Measurements from ENCODE around the gene C1orf174. TPM values are rescaled to one million over a fixed set of nuclear protein-coding genes. Genes with fewer than 3 reads are reported as not detected.

C1orf174 gene
- total and polyA plus RNA-seq, 5 donors = 11.3 to 15.1 (median 11.7) TPM

- Histone ChIP-seq H3K4me1 (ENCODE audit: control insufficient read depth, insufficient read depth, low read length) (peaks cover 10% of the 10 kb centered on the region), H3K27me3 (ENCODE audit: control insufficient read depth, insufficient read depth) (no peaks in the 10 kb centered on the region), H3K27ac (ENCODE audit: low read length) (no peak overlapping the region), H3K4me3 (ENCODE audit: low read length) (peak overlapping the region; percentile 66), H3K9me3 (ENCODE audit: control insufficient read depth, low read length) (no peaks in the 10 kb centered on the region)
- ATAC-seq (peak; percentile 3 to 24), DNase-seq (peak in 1 of 3 donors; percentile 67)
- WGBS = 64% methylated on average over 34 of the region's 34 CpGs
- intact Hi-C loops (cut with DNase I) = no loop called here
Measured at GRCh38 chr1:3858231-3858981, 41.7 kb downstream of the C1orf174 start.

- ATAC-seq = peak; percentile 2 to 14
- intact Hi-C loops (cut with DNase I) = no loop called here
Measured at GRCh38 chr1:3857791-3858129, 42.3 kb downstream of the C1orf174 start.

GRCh38 chr1:3856923-3857790 lies 42.9 kb downstream of the C1orf174 start, which contains the start of the genes CEP104 and DFFB:
CEP104 (minus strand) TSS chr1:3857211; CDS start chr1:3852407, 4,804 bp downstream.
DFFB (plus strand) TSS chr1:3857476; CDS start chr1:3857604, 128 bp downstream.
- intact Hi-C loops (cut with DNase I) = no loop called here
- Histone ChIP-seq H3K27ac (ENCODE audit: low read length) (peak within 1 kb of the TSS; percentile 2), H3K27me3 (ENCODE audit: control insufficient read depth, insufficient read depth) (no peaks in the 10 kb centered on the region), H3K4me3 (ENCODE audit: low read length) (peak within 1 kb of the TSS; percentile 66), H3K4me1 (ENCODE audit: control insufficient read depth, insufficient read depth, low read length) (peaks cover 10% of the 10 kb centered on the region), H3K9me3 (ENCODE audit: control insufficient read depth, low read length) (no peaks in the 10 kb centered on the region)
- under 1% methylated on average over 73 of the region's 73 CpGs for WGBS
- peak; percentile 96 to 97 for ATAC-seq
- DNase-seq = peak; percentile 84 to 95 (median 95)

More at GRCh38 chr1:3857791-3858129, 42.3 kb downstream of the C1orf174 start:
- no peaks in the 10 kb centered on the region for H3K27me3 ChIP-seq (ENCODE audit: control insufficient read depth, insufficient read depth)
- 12% methylated on average over 21 of the region's 21 CpGs for WGBS
- peaks cover 10% of the 10 kb centered on the region for H3K4me1 ChIP-seq (ENCODE audit: control insufficient read depth, insufficient read depth, low read length)
- H3K4me3 ChIP-seq (ENCODE audit: low read length) = peak overlapping the region; percentile 66
- no peak for DNase-seq
- no peaks in the 10 kb centered on the region for H3K9me3 ChIP-seq (ENCODE audit: control insufficient read depth, low read length)
- no peak overlapping the region for H3K27ac ChIP-seq (ENCODE audit: low read length)

- DNase-seq (no peak), ATAC-seq (no peak)
- intact Hi-C loops (cut with DNase I) = no loop called here
- no peak overlapping the region for H3K4me3 ChIP-seq (ENCODE audit: low read length)
- no peak overlapping the region for H3K27ac ChIP-seq (ENCODE audit: low read length)
- no peaks in the 10 kb centered on the region for H3K27me3 ChIP-seq (ENCODE audit: control insufficient read depth, insufficient read depth)
- H3K4me1 ChIP-seq (ENCODE audit: control insufficient read depth, insufficient read depth, low read length) = peaks cover 2% of the 10 kb centered on the region
- H3K9me3 ChIP-seq (ENCODE audit: control insufficient read depth, low read length) = no peaks in the 10 kb centered on the region
- WGBS = 75% methylated on average over 15 of the region's 15 CpGs
Measured at GRCh38 chr1:3852711-3853485, 47.2 kb downstream of the C1orf174 start.

- H3K27ac ChIP-seq (ENCODE audit: low read length) = no peak overlapping the region
- H3K9me3 ChIP-seq (ENCODE audit: control insufficient read depth, low read length) = no peaks in the 10 kb centered on the region
- ATAC-seq = no peak
- intact Hi-C loops (cut with DNase I) = no loop called here
- H3K4me1 ChIP-seq (ENCODE audit: control insufficient read depth, insufficient read depth, low read length) = peaks cover 2% of the 10 kb centered on the region
- H3K27me3 ChIP-seq (ENCODE audit: control insufficient read depth, insufficient read depth) = no peaks in the 10 kb centered on the region
- no peak for DNase-seq
- H3K4me3 ChIP-seq (ENCODE audit: low read length) = no peak overlapping the region
- WGBS = 88% methylated on average over 12 of the region's 12 CpGs
Measured at GRCh38 chr1:3852091-3852490, 48.0 kb downstream of the C1orf174 start.

- H3K27me3 ChIP-seq (ENCODE audit: control insufficient read depth, insufficient read depth) = no peaks in the 10 kb centered on the region
- no peak overlapping the region for H3K27ac ChIP-seq (ENCODE audit: low read length)
- peaks cover 2% of the 10 kb centered on the region for H3K4me1 ChIP-seq (ENCODE audit: control insufficient read depth, insufficient read depth, low read length)
- intact Hi-C loops (cut with DNase I) = no loop called here
- no peaks in the 10 kb centered on the region for H3K9me3 ChIP-seq (ENCODE audit: control insufficient read depth, low read length)
- DNase-seq (no peak), ATAC-seq (no peak)
- no peak overlapping the region for H3K4me3 ChIP-seq (ENCODE audit: low read length)
- 88% methylated on average over 6 of the region's 6 CpGs for WGBS
Measured at GRCh38 chr1:3851292-3851691, 48.8 kb downstream of the C1orf174 start.

- no peak overlapping the region for H3K4me3 ChIP-seq (ENCODE audit: low read length)
- intact Hi-C loops (cut with DNase I) = no loop called here
- no peaks in the 10 kb centered on the region for H3K9me3 ChIP-seq (ENCODE audit: control insufficient read depth, low read length)
- H3K27me3 ChIP-seq (ENCODE audit: control insufficient read depth, insufficient read depth) = no peaks in the 10 kb centered on the region
- WGBS = 82% methylated on average over 12 of the region's 12 CpGs
- no peak for ATAC-seq
- peaks cover 2% of the 10 kb centered on the region for H3K4me1 ChIP-seq (ENCODE audit: control insufficient read depth, insufficient read depth, low read length)
- H3K27ac ChIP-seq (ENCODE audit: low read length) = no peak overlapping the region
- no peak for DNase-seq
Measured at GRCh38 chr1:3850857-3851256, 49.2 kb downstream of the C1orf174 start.

- H3K4me1 ChIP-seq (ENCODE audit: control insufficient read depth, insufficient read depth, low read length) = no peaks in the 10 kb centered on the region
- H3K27me3 ChIP-seq (ENCODE audit: control insufficient read depth, insufficient read depth) = no peaks in the 10 kb centered on the region
- ATAC-seq = no peak
- WGBS = 79% methylated on average over 6 of the region's 6 CpGs
- H3K4me3 ChIP-seq (ENCODE audit: low read length) = no peak overlapping the region
- no peaks in the 10 kb centered on the region for H3K9me3 ChIP-seq (ENCODE audit: control insufficient read depth, low read length)
- intact Hi-C loops (cut with DNase I) = no loop called here
- no peak for DNase-seq
- no peak overlapping the region for H3K27ac ChIP-seq (ENCODE audit: low read length)
Measured at GRCh38 chr1:3847081-3847480, 53.0 kb downstream of the C1orf174 start.

- no peak for ATAC-seq
- no peak overlapping the region for H3K4me3 ChIP-seq (ENCODE audit: low read length)
- H3K4me1 ChIP-seq (ENCODE audit: control insufficient read depth, insufficient read depth, low read length) = no peaks in the 10 kb centered on the region
- H3K27ac ChIP-seq (ENCODE audit: low read length) = no peak overlapping the region
- 87% methylated on average over 3 of the region's 3 CpGs for WGBS
- no peaks in the 10 kb centered on the region for H3K27me3 ChIP-seq (ENCODE audit: control insufficient read depth, insufficient read depth)
- intact Hi-C loops (cut with DNase I) = no loop called here
- no peaks in the 10 kb centered on the region for H3K9me3 ChIP-seq (ENCODE audit: control insufficient read depth, low read length)
- no peak for DNase-seq
Measured at GRCh38 chr1:3846541-3846940, 53.5 kb downstream of the C1orf174 start.

- 91% methylated on average over 9 of the region's 9 CpGs for WGBS
- ATAC-seq (no peak), DNase-seq (no peak)
- no peaks in the 10 kb centered on the region for H3K4me1 ChIP-seq (ENCODE audit: control insufficient read depth, insufficient read depth, low read length)
- H3K27ac ChIP-seq (ENCODE audit: low read length) = no peak overlapping the region
- intact Hi-C loops (cut with DNase I) = no loop called here
- H3K27me3 ChIP-seq (ENCODE audit: control insufficient read depth, insufficient read depth) = no peaks in the 10 kb centered on the region
- no peak overlapping the region for H3K4me3 ChIP-seq (ENCODE audit: low read length)
- H3K9me3 ChIP-seq (ENCODE audit: control insufficient read depth, low read length) = no peaks in the 10 kb centered on the region
Measured at GRCh38 chr1:3842912-3843311, 57.2 kb downstream of the C1orf174 start.
